GM12874 (cell line): ENCODE data around the gene FRYL.

Source experiments
- TF ChIP-seq, protein P1 (sequence below): IDR thresholded peaks from 2 replicates; pipeline ENCODE4 v1.5.1; 2011; ENCODE audit warnings: low read depth, mild to moderate bottlenecking, control low read depth, low read length, moderate library complexity; ENCODE audit not compliant: insufficient read depth

The FRYL gene

DNA sequence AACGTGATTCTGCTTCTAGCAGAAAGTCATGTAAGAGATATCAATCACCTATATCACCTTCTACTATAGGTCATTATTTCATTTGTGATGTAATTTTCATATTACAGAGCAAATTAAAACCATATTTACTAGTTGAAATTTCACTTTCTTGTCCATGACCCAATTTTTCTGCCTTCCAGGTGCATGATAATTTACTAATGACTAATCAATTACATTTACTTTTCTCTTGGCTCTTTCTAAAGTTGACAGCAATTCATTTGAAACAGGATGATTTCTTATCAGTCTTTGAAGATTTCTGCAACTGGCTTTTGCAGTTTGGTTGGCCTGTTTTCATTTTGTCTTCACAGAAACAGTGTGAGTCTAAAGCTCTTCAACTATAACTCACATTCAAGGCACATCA lies 208.6 kb downstream of the FRYL start:
- TF ChIP-seq, protein P1, sequence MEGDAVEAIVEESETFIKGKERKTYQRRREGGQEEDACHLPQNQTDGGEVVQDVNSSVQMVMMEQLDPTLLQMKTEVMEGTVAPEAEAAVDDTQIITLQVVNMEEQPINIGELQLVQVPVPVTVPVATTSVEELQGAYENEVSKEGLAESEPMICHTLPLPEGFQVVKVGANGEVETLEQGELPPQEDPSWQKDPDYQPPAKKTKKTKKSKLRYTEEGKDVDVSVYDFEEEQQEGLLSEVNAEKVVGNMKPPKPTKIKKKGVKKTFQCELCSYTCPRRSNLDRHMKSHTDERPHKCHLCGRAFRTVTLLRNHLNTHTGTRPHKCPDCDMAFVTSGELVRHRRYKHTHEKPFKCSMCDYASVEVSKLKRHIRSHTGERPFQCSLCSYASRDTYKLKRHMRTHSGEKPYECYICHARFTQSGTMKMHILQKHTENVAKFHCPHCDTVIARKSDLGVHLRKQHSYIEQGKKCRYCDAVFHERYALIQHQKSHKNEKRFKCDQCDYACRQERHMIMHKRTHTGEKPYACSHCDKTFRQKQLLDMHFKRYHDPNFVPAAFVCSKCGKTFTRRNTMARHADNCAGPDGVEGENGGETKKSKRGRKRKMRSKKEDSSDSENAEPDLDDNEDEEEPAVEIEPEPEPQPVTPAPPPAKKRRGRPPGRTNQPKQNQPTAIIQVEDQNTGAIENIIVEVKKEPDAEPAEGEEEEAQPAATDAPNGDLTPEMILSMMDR = no peak

DNA sequence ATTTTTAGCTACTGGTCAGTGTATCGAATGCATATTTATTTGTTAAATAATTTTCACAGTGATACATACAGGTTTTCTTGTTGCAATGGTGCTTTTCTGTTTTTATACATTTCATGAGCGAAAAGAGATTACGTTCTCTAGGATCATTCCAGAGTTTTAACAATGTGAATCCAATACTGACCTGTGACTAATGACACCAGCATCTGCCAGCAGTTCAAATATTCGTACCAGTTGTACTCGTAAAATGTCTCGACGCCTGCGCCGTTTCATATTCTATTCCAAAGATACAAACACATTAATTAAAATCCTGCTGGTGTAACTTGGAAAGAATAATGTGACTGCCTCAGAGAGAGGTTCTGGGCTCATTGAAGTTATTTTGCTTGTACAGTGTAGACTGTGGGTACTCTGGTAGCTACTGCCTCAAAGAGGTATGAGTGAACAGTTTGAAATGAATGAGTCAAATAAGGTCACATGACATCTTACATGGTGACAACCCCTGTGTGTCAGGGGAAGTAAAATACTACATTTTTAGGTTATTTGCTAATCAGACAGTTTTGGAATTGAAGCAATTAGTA lies 209.3 kb downstream of the FRYL start:
- TF ChIP-seq, protein P1 = no peak

DNA sequence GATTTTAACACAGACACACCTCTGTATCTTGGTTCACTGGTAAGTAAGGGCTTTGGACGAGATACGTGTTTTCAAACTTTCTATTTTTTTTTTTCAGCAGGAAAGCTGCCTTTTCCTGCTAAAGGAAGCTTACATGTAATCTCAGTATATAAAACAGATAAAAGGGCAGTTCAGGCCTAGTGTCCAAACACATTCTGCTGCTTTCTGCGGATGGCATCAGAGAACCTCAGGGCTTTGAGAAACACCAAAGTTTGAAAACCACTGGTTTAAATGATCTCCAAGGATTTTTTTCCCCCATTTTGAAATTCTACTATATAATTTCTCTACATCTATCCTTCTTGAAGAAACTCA lies 214.1 kb downstream of the FRYL start:
- TF ChIP-seq, protein P1 = no peak

DNA sequence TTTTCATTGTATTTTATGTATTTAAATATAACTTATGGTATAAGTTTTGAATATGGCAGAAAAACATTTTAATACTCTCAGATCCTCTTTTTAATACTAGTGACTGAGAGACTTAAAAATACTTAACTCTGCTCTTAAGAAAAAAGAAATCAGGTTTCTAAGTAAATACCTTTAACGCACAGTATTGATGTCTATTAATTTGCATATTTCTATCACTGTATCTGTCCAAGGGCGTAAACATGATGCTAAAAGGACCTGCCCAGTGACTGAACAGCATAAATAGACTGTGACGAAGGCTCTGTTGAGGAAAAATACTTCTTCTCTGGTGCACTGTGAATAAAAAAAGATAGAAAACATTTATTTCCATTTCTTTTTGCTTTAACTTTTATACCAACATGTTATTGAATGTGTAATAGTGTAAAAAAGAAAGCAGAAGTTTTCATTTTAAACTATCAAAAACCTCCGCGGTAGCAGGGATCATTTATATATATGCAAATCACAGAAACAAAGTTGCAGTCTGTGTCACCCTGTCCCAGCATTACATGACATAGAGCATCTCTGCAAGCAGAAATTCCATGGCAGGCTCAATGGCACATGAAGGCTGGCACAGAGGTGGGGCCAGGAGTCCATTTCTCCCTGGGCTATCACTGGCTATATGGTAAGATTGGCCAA lies 214.6 kb downstream of the FRYL start:
- TF ChIP-seq, protein P1 = no peak

DNA sequence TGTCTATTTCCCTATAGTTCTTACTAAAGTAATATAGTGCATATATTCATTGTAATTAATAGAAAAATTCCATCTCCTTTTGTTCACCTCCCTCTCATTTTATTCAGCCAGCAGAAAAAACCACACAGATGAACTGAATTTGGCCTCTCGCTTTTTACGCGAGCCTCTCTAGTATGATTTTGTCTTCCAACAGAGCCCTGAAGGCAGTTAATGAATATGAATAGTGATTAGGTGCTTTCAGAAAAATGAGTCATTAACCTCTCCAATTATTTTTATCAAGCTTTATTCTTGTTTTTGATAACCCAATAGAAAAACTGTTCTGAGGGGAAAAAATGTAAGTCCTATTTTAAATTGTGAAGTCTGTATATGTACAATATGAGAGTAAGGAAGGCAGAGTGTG lies 215.9 kb downstream of the FRYL start:
- TF ChIP-seq, protein P1 = no peak

DNA sequence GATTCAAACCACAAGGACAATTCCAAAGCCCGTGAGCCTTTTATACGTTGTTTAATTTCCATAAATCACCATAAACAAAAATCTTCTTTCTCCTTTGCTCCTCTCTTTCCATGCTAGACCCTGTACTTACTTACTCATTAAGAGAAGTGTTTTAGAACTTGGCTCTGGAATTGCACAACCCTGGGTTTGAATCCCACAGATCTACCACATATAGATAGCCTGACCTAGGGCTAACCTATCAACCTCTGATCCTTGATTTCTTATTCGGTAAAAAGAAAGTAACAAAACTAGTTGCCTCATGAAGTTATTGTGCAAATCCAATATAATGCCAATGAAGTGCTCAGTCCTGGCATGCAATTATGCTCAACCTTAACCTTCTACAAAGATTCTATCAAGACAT lies 221.3 kb downstream of the FRYL start:
- TF ChIP-seq, protein P1 = no peak

DNA sequence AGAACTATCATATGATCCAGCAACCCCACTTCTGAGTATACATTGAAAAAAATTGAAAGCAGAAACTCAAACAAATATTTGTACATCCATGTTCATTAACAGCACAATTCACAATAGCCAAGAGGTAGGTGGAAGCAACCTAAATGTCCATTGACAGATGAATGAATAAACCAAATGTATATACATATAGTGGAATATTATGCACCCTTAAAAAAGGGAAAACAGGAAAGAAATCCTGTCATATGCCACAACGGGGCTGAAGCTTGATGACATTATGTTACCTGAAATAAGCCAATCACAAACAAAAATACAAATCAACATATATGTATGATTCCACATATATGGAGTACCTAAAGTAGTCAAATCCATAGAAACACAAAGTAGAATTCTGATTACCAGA lies 222.1 kb downstream of the FRYL start:
- TF ChIP-seq, protein P1 = no peak
